A673 (cell line): ENCODE measurements around the gene TBL3. TPM values are rescaled to one million over a fixed set of nuclear protein-coding genes. Genes with fewer than 3 reads are reported as not detected.

Source experiments
- BruUV-seq: library from RNA; stranded (reverse); fragments of 400-500 nt; replicated peaks from 2 replicates; lab custom pipeline; 2021; lab: Mats Ljungman, UMichigan
- CTCF ChIA-PET: fragments of 300-600 bp; sonication (Branson Sonifier 250); formaldehyde crosslinking; loops from one replicate; lab custom pipeline; 2022; ENCODE audit warnings: antibody characterized with exemption; lab: Charles Lee
- POLR2A ChIA-PET: fragments of 300-600 bp; sonication (Branson Sonifier 250); formaldehyde crosslinking; loops from one replicate; lab custom pipeline; 2022; ENCODE audit warnings: antibody characterized with exemption; ENCODE audit not compliant: low non-redundant PET; lab: Charles Lee
- DNase-seq: peaks from one replicate; pipeline ENCODE4 v3.0.0-alpha.2; 2015; ENCODE audit warnings: low spot score
- H3K27ac ChIP-seq: fragments of 200-600 bp; sonication (generic); 2 replicates; pipeline ENCODE4 v1.5.1; 2016; ENCODE audit warnings: mixed run types, low read depth, mild to moderate bottlenecking, mixed read lengths, antibody characterized with exemption, low read length; ENCODE audit not compliant: poor library complexity, severe bottlenecking
- H3K27me3 ChIP-seq: fragments of 200-600 bp; sonication (generic); replicated peaks from 2 replicates; pipeline ENCODE4 v1.6.1; 2017; ENCODE audit warnings: mixed run types, low read depth, mild to moderate bottlenecking, mixed read lengths, antibody characterized with exemption, low read length; ENCODE audit not compliant: insufficient read depth, poor library complexity
- H3K36me3 ChIP-seq: fragments of 200-600 bp; sonication (generic); 2 replicates; pipeline ENCODE4 v1.6.1; 2016; ENCODE audit warnings: mixed run types, mild to moderate bottlenecking, mixed read lengths, antibody characterized with exemption, low read length; ENCODE audit not compliant: insufficient read depth, poor library complexity, severe bottlenecking
- H3K4me1 ChIP-seq: fragments of 200-600 bp; sonication (generic); 2 replicates; pipeline ENCODE4 v1.6.1; 2017; ENCODE audit warnings: mixed run types, mild to moderate bottlenecking, mixed read lengths, antibody characterized with exemption, low read length; ENCODE audit not compliant: insufficient read depth, poor library complexity, severe bottlenecking
- H3K4me3 ChIP-seq: fragments of 200-600 bp; sonication (generic); 2 replicates; pipeline ENCODE4 v1.5.1; 2016; ENCODE audit warnings: low read depth, mixed run types, mild to moderate bottlenecking, mixed read lengths, low read length; ENCODE audit not compliant: poor library complexity, severe bottlenecking
- H3K9me3 ChIP-seq: fragments of 200-600 bp; sonication (generic); 2 replicates; pipeline ENCODE4 v1.6.1; 2016; ENCODE audit warnings: mixed run types, low read depth, mild to moderate bottlenecking, mixed read lengths, antibody characterized with exemption, low read length; ENCODE audit not compliant: poor library complexity, severe bottlenecking
- CTCF ChIP-seq: fragments of 300-800, 200-600 bp; sonication (generic); conservative IDR thresholded peaks from 2 replicates; pipeline ENCODE4 v1.5.1; 2017; ENCODE audit warnings: low read depth, mild to moderate bottlenecking, antibody characterized with exemption, low read length, moderate library complexity, mixed read lengths
- EZH2 ChIP-seq: fragments of 200-600 bp; sonication (generic); IDR thresholded peaks from 2 replicates; pipeline ENCODE4 v1.6.1; 2017; ENCODE audit warnings: borderline replicate concordance, low read depth, mild to moderate bottlenecking, mixed read lengths, antibody characterized with exemption, low read length; ENCODE audit not compliant: poor library complexity, severe bottlenecking
- intact Hi-C: fragments of 100-400 bp; cut with micrococcal nuclease; formaldehyde crosslinking; loops from one replicate; pipeline ENCODE4 v1.10.0; 2022; ENCODE audit not compliant: unreplicated experiment
- total RNA-seq: library from RNA; stranded (reverse); gene quantifications from 2 replicates; pipeline ENCODE4 v1.2.3, GENCODE V29; 2021

TBL3 gene
- total RNA-seq, 1 experiment from 2014 or later, result 58.4 TPM

GRCh38 chr16:1940273-1941161 is 31.3 kb upstream of the TBL3 start:
- H3K36me3 ChIP-seq, result no peaks in the 10 kb centered on the region
- TF ChIP-seq CTCF (no peak), EZH2 (no peak)
- intact Hi-C loops, result no loop called here
- CTCF ChIA-PET, result interaction anchor here (0.6 kb wide), 1 partner anchor 15 kb away, joined by 3 read pairs; no protein-coding TSS in a partner anchor
- H3K27me3 ChIP-seq, result no peaks in the 10 kb centered on the region
- no peak overlapping the region for H3K27ac ChIP-seq
- no peak overlapping the region for H3K4me3 ChIP-seq
- POLR2A ChIA-PET, result no interaction called here
- DNase-seq, result no peak
- H3K4me1 ChIP-seq, result peaks cover 18% of the 10 kb centered on the region
- H3K9me3 ChIP-seq, result no peaks in the 10 kb centered on the region
- BruUV-seq, result no TSS peak

GRCh38 chr16:1941162-1942046 is 30.4 kb upstream of the TBL3 start:
- TF ChIP-seq EZH2 (no peak), CTCF (no peak)
- Histone ChIP-seq H3K4me3 (no peak overlapping the region), H3K27ac (peak overlapping the region; percentile 33), H3K4me1 (peaks cover 18% of the 10 kb centered on the region), H3K36me3 (no peaks in the 10 kb centered on the region), H3K27me3 (no peaks in the 10 kb centered on the region), H3K9me3 (no peaks in the 10 kb centered on the region)
- POLR2A ChIA-PET, result no interaction called here
- CTCF ChIA-PET, result interaction anchor here (0.6 kb wide), 1 partner anchor 14 kb away, joined by 3 read pairs; no protein-coding TSS in a partner anchor
- DNase-seq, result no peak
- intact Hi-C loops, result no loop called here
- BruUV-seq, result no TSS peak

- ChIA-PET CTCF (no interaction called here), POLR2A (no interaction called here)
- H3K27me3 ChIP-seq, result no peaks in the 10 kb centered on the region
- H3K9me3 ChIP-seq, result no peaks in the 10 kb centered on the region
- peak overlapping the region; percentile 73 for H3K27ac ChIP-seq
- H3K4me3 ChIP-seq, result peak overlapping the region; percentile 73
- no peak for DNase-seq
- intact Hi-C loops, result no loop called here
- TF ChIP-seq EZH2 (no peak), CTCF (no peak)
- peaks cover 18% of the 10 kb centered on the region for H3K4me1 ChIP-seq
- BruUV-seq, result TSS peak; percentile 50
- no peaks in the 10 kb centered on the region for H3K36me3 ChIP-seq
These were observed 29.6 kb upstream of the TBL3 start for GRCh38 chr16:1942047-1942809.
